GM23338 (cell line): Measurements from ENCODE around the gene RGL2. TPM values are rescaled to one million over a fixed set of nuclear protein-coding genes. Genes with fewer than 3 reads are reported as not detected.
A peak's percentile ranks its signal among the peaks of the same experiment; 100 is the strongest.

Experiments used
- ATAC-seq: fragments of 200-7000 bp; cut with Tn5 transposase; 3 replicates; pipeline ENCODE4 v1.9.1; 2020
- DNase-seq: peaks from one replicate; pipeline ENCODE4 v3.0.0-alpha.2; 2015; ENCODE audit warnings: low spot score
- H2AFZ ChIP-seq: fragments of 200-600 bp; sonication (generic); 2 replicates; pipeline ENCODE4 v1.8.0; 2016; ENCODE audit warnings: antibody characterized with exemption, mild to moderate bottlenecking, moderate library complexity
- H3F3A ChIP-seq: fragments of 200-600 bp; sonication (generic); replicated peaks from 2 replicates; pipeline ENCODE4 v1.8.0; 2017; ENCODE audit warnings: antibody characterized with exemption, mixed run types, low read depth
- H3K27ac ChIP-seq: fragments of 200-600 bp; sonication (generic); 2 replicates; pipeline ENCODE4 v1.6.1; 2016; ENCODE audit warnings: low read depth
- H3K27me3 ChIP-seq: fragments of 200-600 bp; sonication (generic); 2 replicates; pipeline ENCODE4 v1.8.0; 2016; ENCODE audit warnings: mild to moderate bottlenecking, mixed run types, moderate library complexity; ENCODE audit not compliant: insufficient read depth
- H3K36me3 ChIP-seq: fragments of 200-600 bp; sonication (generic); 2 replicates; pipeline ENCODE4 v1.8.0; 2016; ENCODE audit warnings: mild to moderate bottlenecking; ENCODE audit not compliant: insufficient read depth
- H3K4me1 ChIP-seq: fragments of 200-600 bp; sonication (generic); 2 replicates; pipeline ENCODE4 v1.8.0; 2016; ENCODE audit warnings: mild to moderate bottlenecking, moderate library complexity; ENCODE audit not compliant: insufficient read depth
- H3K4me2 ChIP-seq: fragments of 200-600 bp; sonication (generic); 2 replicates; pipeline ENCODE4 v1.7.1; 2017; ENCODE audit warnings: mixed run types
- H3K4me3 ChIP-seq: fragments of 200-600 bp; sonication (generic); 2 replicates; pipeline ENCODE4 v1.6.1; 2016; ENCODE audit warnings: mixed run types
- H3K79me2 ChIP-seq: fragments of 200-600 bp; sonication (generic); replicated peaks from 2 replicates; pipeline ENCODE4 v1.8.0; 2017; ENCODE audit warnings: mild to moderate bottlenecking; ENCODE audit not compliant: insufficient read depth
- H3K9me2 ChIP-seq: fragments of 200-600 bp; sonication (generic); 2 replicates; pipeline ENCODE4 v1.8.0; 2017; ENCODE audit not compliant: insufficient read depth
- H4K20me1 ChIP-seq: fragments of 200-600 bp; sonication (generic); replicated peaks from 2 replicates; pipeline ENCODE4 v1.8.0; 2017; ENCODE audit warnings: mild to moderate bottlenecking; ENCODE audit not compliant: insufficient read depth
- H3K27ac Mint-ChIP-seq: 2 replicates; pipeline ENCODE4 v1.8.0; 2020; ENCODE audit warnings: inconsistent platforms, mild to moderate bottlenecking, moderate library complexity, mixed read lengths
- H3K27me3 Mint-ChIP-seq: 3 replicates; pipeline ENCODE4 v1.8.0; 2022; ENCODE audit warnings: low read depth, mild to moderate bottlenecking, moderate library complexity, mixed read lengths, inconsistent platforms; ENCODE audit not compliant: insufficient read depth, poor library complexity
- H3K36me3 Mint-ChIP-seq: 3 replicates; pipeline ENCODE4 v1.8.0; 2021; ENCODE audit warnings: low read depth, mild to moderate bottlenecking, inconsistent platforms, moderate library complexity, mixed read lengths
- H3K4me1 Mint-ChIP-seq: 3 replicates; pipeline ENCODE4 v1.8.0; 2020; ENCODE audit warnings: mild to moderate bottlenecking, inconsistent platforms, mixed read lengths
- H3K4me3 Mint-ChIP-seq: 3 replicates; pipeline ENCODE4 v1.8.0; 2021; ENCODE audit warnings: moderate library complexity, mild to moderate bottlenecking, inconsistent platforms, mixed read lengths
- H3K9me3 Mint-ChIP-seq: 3 replicates; pipeline ENCODE4 v1.8.0; 2020; ENCODE audit warnings: moderate library complexity, mild to moderate bottlenecking, inconsistent platforms, mixed read lengths
- CREB1 ChIP-seq: fragments of 250-450 bp; sonication (Bioruptor Pico); IDR thresholded peaks from 2 replicates; pipeline ENCODE4 v1.5.0; 2020; ENCODE audit warnings: low read depth, mild to moderate bottlenecking, moderate library complexity
- CTCF ChIP-seq, 2 experiments: fragments of 200-600 bp in 1 of 2; sonication (generic) in 1 of 2; conservative IDR thresholded peaks; 2 replicates each; pipeline versions ENCODE4 v1.5.1 to v1.6.1; 2016 to 2017; ENCODE audit warnings: antibody characterized with exemption in 2 of 2, low read depth in 2 of 2, mild to moderate bottlenecking in 2 of 2, moderate library complexity in 1 of 2
- ETS1 ChIP-seq: IDR thresholded peaks from 2 replicates; pipeline ENCODE4 v1.6.1; 2016; ENCODE audit warnings: antibody characterized with exemption
- EZH2 ChIP-seq: fragments of 200-600 bp; sonication (generic); IDR thresholded peaks from one replicate; pipeline ENCODE4 v1.8.0; 2017; ENCODE audit warnings: antibody characterized with exemption, mild to moderate bottlenecking, low read depth; ENCODE audit not compliant: unreplicated experiment
- EZH2phosphoT487 ChIP-seq: fragments of 200-600 bp; sonication (generic); IDR thresholded peaks from one replicate; pipeline ENCODE4 v1.8.1; 2018; ENCODE audit warnings: antibody characterized with exemption; ENCODE audit not compliant: unreplicated experiment
- JUNB ChIP-seq: IDR thresholded peaks from one replicate; pipeline ENCODE4 v1.6.1; 2016; ENCODE audit warnings: antibody characterized with exemption; ENCODE audit not compliant: unreplicated experiment
- NANOG ChIP-seq: IDR thresholded peaks from 2 replicates; pipeline ENCODE4 v1.6.1; 2016; ENCODE audit warnings: antibody characterized with exemption, borderline replicate concordance
- POLR2AphosphoS5 ChIP-seq: IDR thresholded peaks from 2 replicates; pipeline ENCODE4 v1.6.1; 2016; ENCODE audit warnings: antibody characterized with exemption, low read depth
- REST ChIP-seq: IDR thresholded peaks from one replicate; pipeline ENCODE4 v1.6.1; 2018; ENCODE audit warnings: antibody characterized with exemption; ENCODE audit not compliant: unreplicated experiment
- STAT1 ChIP-seq: IDR thresholded peaks from one replicate; pipeline ENCODE4 v1.6.1; 2016; ENCODE audit warnings: antibody characterized with exemption; ENCODE audit not compliant: unreplicated experiment
- ZNF114 ChIP-seq: fragments of 250-450 bp; sonication (Bioruptor Pico); IDR thresholded peaks from 2 replicates; pipeline ENCODE4 v1.5.0; 2020; ENCODE audit warnings: mild to moderate bottlenecking, moderate library complexity
- ZNF331 ChIP-seq: fragments of 250-450 bp; sonication (Bioruptor Pico); IDR thresholded peaks from 2 replicates; pipeline ENCODE4 v1.5.0; 2020; ENCODE audit warnings: low read depth, mild to moderate bottlenecking, moderate library complexity
- polyA plus RNA-seq: library from polyadenylated mRNA; unstranded; fragments of >200 nt; fragmentation: Nextera tagmentation; extraction: Ambion mirVana; gene quantifications from 2 replicates; pipeline ENCODE4 v1.2.1, GENCODE V29; 2016
- total RNA-seq: library from RNA; depleted of rRNA; stranded (reverse); fragments of >200 nt; shearing (Covaris generic); gene quantifications from 2 replicates; pipeline ENCODE4 v1.2.3, GENCODE V29; 2014

RGL2 gene
- total and polyA plus RNA-seq, 2 experiments from 2014 or later = 28.0 to 52.2 TPM

- Mint-ChIP-seq H3K4me1 (peaks cover 53% of the 10 kb centered on the region), H3K36me3 (peaks cover 23% of the 10 kb centered on the region), H3K9me3 (no peaks in the 10 kb centered on the region; the same call in 1 of the 3 replicates), H3K4me3 (peak overlapping the region; percentile 92), H3K27ac (no peak overlapping the region; the same call in 1 of the 2 replicates), H3K27me3 (peaks cover 26% of the 10 kb centered on the region)
- H3K27ac ChIP-seq = no peak overlapping the region
- H3K9me2 ChIP-seq = no peaks in the 10 kb centered on the region
- H4K20me1 ChIP-seq = peaks cover 1% of the 10 kb centered on the region; the same call in 1 of the 2 replicates
- peak overlapping the region; percentile 99 for H3K4me2 ChIP-seq
- H2AFZ ChIP-seq = no peak overlapping the region
- TF ChIP-seq POLR2AphosphoS5 (peak; percentile 70), ZNF331 (no peak)
- H3K36me3 ChIP-seq = peaks cover 11% of the 10 kb centered on the region
- no peaks in the 10 kb centered on the region for H3K27me3 ChIP-seq
- peaks cover 17% of the 10 kb centered on the region for H3K79me2 ChIP-seq
- ATAC-seq (peak; percentile 14), DNase-seq (peak; percentile 71)
- peaks cover 25% of the 10 kb centered on the region for H3F3A ChIP-seq
- peak overlapping the region; percentile 91 for H3K4me3 ChIP-seq
- H3K4me1 ChIP-seq = peaks cover 36% of the 10 kb centered on the region
Measured at GRCh38 chr6:33314943-33315792, 16.4 kb upstream of the RGL2 start.

GRCh38 chr6:33314515-33314942 is 15.8 kb upstream of the RGL2 start:
- peak; percentile 82 for DNase-seq
- H3K4me3 Mint-ChIP-seq = peak overlapping the region; percentile 92
- peak; percentile 15 for ATAC-seq
- peaks cover 46% of the 10 kb centered on the region for H3K4me1 Mint-ChIP-seq
- Histone ChIP-seq H3K27ac (no peak overlapping the region), H3K27me3 (no peaks in the 10 kb centered on the region), H3K4me3 (peak overlapping the region; percentile 91), H3K4me1 (peaks cover 30% of the 10 kb centered on the region), H2AFZ (peak overlapping the region; percentile 49; the same call in 1 of the 2 replicates), H3K36me3 (peaks cover 5% of the 10 kb centered on the region), H4K20me1 (no peaks in the 10 kb centered on the region; the same call in 1 of the 2 replicates), H3K9me2 (no peaks in the 10 kb centered on the region), H3K4me2 (peak overlapping the region; percentile 99), H3K79me2 (peaks cover 11% of the 10 kb centered on the region; the same call in 1 of the 2 replicates), H3F3A (peaks cover 22% of the 10 kb centered on the region)
- peaks cover 23% of the 10 kb centered on the region for H3K27me3 Mint-ChIP-seq
- H3K9me3 Mint-ChIP-seq = no peaks in the 10 kb centered on the region; the same call in 1 of the 3 replicates
- H3K27ac Mint-ChIP-seq = no peak overlapping the region; the same call in 1 of the 2 replicates
- H3K36me3 Mint-ChIP-seq = peaks cover 17% of the 10 kb centered on the region
- TF ChIP-seq ZNF331 (no peak), ZNF114 (CRISPR knock-in tag) (no peak), JUNB (no peak), REST (no peak), POLR2AphosphoS5 (no peak; the same call in 1 of the 2 replicates), CTCF (conservative IDR thresholded peaks at IDR 0.05; ENCODE audit: low read depth in 2 of 2) (no peak), EZH2phosphoT487 (no peak), ETS1 (no peak), CREB1 (CRISPR knock-in tag) (no peak), NANOG (no peak), STAT1 (no peak), EZH2 (no peak)
